NB4 (cell line): ENCODE results near the gene SLC6A6.

Source experiments
- CTCF ChIP-seq: IDR thresholded peaks from one replicate; pipeline ENCODE4 v1.5.1; 2012; ENCODE audit warnings: low read depth, low read length
- POLR2A ChIP-seq: IDR thresholded peaks from 2 replicates; pipeline ENCODE4 v1.6.1; 2011; ENCODE audit warnings: mild to moderate bottlenecking; ENCODE audit not compliant: insufficient read length; ENCODE audit errors: extremely low read depth

DNA sequence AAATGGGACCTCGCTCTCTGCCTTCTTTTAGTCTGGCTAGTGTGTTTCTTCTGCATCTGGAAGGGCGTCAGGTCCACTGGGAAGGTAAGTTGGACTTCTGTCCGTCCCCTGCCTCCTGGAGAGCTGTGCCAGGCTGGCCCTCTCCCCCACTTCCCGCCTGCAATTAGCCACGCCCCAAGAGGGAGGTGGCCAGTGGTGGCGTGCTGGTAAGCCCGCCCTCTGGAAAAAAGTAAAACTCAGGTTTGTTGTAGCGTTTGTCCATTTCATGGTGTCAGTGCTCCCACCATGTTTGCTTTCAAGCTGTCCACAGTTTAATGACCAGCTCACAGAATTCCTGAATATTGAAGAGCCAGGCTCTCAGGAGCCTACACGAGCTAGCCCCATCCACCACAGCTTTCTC, 55.6 kb downstream of the SLC6A6 start:
- TF ChIP-seq CTCF (no peak), POLR2A (no peak)
